ENCODE data around the gene LDLRAP1.

DNA sequence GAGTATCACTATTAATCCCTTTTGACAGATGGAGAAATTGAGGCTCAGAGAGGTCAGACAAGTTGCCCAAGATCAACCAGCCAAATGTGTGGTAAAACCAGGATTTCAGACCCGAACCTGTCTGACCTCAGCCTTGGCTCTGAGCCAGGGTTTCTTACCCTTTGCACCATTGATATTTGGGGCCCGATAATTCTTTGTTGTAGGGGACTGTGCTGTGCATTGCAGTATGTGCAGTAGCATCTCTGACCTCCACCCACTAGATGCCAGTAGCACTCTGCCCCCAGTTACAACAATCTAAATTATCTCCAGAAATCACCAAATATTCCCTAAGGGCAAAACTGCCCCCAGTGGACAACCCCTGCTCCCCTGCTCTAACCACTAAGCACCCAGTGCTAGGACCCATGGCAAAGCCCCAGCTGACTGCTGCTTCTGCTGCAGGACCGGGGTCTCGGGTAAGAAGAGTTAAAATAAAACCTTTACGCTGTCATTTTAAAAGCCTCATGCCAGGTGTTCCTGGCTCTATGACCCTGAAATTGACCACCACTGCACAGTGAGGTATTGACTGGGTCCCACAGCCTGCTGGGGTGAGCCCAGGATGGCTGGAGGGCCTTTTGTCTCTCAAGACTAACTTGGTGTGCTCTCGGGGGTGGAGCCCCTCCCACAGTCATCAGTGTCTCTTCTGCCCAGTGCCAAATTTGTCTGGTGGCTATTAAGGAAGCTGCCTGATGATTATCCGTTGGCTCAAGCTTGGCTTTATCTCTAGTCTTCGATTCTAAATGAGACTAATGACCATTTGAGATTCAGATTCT is 67.6 kb downstream of the LDLRAP1 start:
- TF ChIP-seq CTCF (IDR thresholded peaks at IDR 0.05): no peak
- no peak for TF ChIP-seq POLR2AphosphoS5 (IDR thresholded peaks at IDR 0.05)
- no peak for TF ChIP-seq POLR2A (IDR thresholded peaks at IDR 0.05)
- TF ChIP-seq EP300 (IDR thresholded peaks at IDR 0.05): no peak

Data from sigmoid colon (tissue), 4 donors.